CD4-positive, CD25-positive, alpha-beta regulatory T cell (primary cell): Measurements from ENCODE around the gene NME7. TPM values are rescaled to one million over a fixed set of nuclear protein-coding genes. Genes with fewer than 3 reads are reported as not detected.

Experiments
- ATAC-seq, 2 donors: fragments of 150-1000 bp; cut with Tn5 transposase; one replicate each; pipeline ENCODE4 v1.10.0; 2021; ENCODE audit warnings: low read depth in 2 of 2, moderate number of reproducible peaks in 2 of 2, moderate library complexity in 1 of 2
- DNase-seq, 3 donors: peaks; one replicate each; pipeline versions ENCODE4 v3.0.0 to v3.0.0-alpha.2; 2012 to 2022; ENCODE audit warnings: mixed read lengths in 1 of 3
- H3K27ac ChIP-seq: one replicate; pipeline ENCODE4 v1.7.0; 2013; ENCODE audit warnings: mild to moderate bottlenecking, low read length; ENCODE audit not compliant: insufficient read depth, poor library complexity, severe bottlenecking
- H3K27me3 ChIP-seq: one replicate; pipeline ENCODE4 v1.7.0; 2013; ENCODE audit warnings: low read length; ENCODE audit not compliant: control insufficient read depth, insufficient read depth
- H3K36me3 ChIP-seq: one replicate; pipeline ENCODE4 v1.7.0; 2013; ENCODE audit warnings: mild to moderate bottlenecking, low read length, moderate library complexity; ENCODE audit not compliant: control insufficient read depth, insufficient read depth
- H3K4me1 ChIP-seq: 2 replicates; pipeline ENCODE4 v1.7.0; 2013; ENCODE audit warnings: mild to moderate bottlenecking, low read length; ENCODE audit not compliant: insufficient read depth, control insufficient read depth, poor library complexity, severe bottlenecking
- H3K4me3 ChIP-seq: one replicate; pipeline ENCODE4 v1.7.0; 2013; ENCODE audit warnings: low read depth, mild to moderate bottlenecking, low read length, moderate library complexity
- H3K9me3 ChIP-seq, 2 experiments: 1 replicate in 1 of 2; 2 replicates in 1 of 2; pipeline ENCODE4 v1.7.0; 2013; ENCODE audit warnings: low read length in 2 of 2, mild to moderate bottlenecking in 1 of 2, moderate library complexity in 1 of 2; ENCODE audit not compliant: control insufficient read depth in 2 of 2
- H3K27ac Mint-ChIP-seq, 3 donors: one replicate each; pipeline ENCODE4 v1.8.0; 2020 to 2022; ENCODE audit warnings: mild to moderate bottlenecking in 3 of 3, mixed read lengths in 3 of 3, moderate library complexity in 2 of 3
- H3K27me3 Mint-ChIP-seq: one replicate; pipeline ENCODE4 v1.8.0; 2022; ENCODE audit warnings: mild to moderate bottlenecking, mixed read lengths
- H3K36me3 Mint-ChIP-seq: one replicate; pipeline ENCODE4 v1.8.0; 2020; ENCODE audit warnings: mixed read lengths
- H3K4me1 Mint-ChIP-seq, 4 donors: one replicate each; pipeline ENCODE4 v1.8.0; 2020 to 2022; ENCODE audit warnings: mixed read lengths in 4 of 4, mild to moderate bottlenecking in 1 of 4
- H3K4me3 Mint-ChIP-seq, 4 donors: one replicate each; pipeline ENCODE4 v1.8.0; 2020 to 2022; ENCODE audit warnings: mild to moderate bottlenecking in 4 of 4, mixed read lengths in 4 of 4, moderate library complexity in 3 of 4
- H3K9me3 Mint-ChIP-seq, 7 donors: one replicate each; pipeline ENCODE4 v1.8.0; 2020 to 2022; ENCODE audit warnings: mixed read lengths in 7 of 7, mild to moderate bottlenecking in 3 of 7, moderate library complexity in 2 of 7
- polyA plus RNA-seq, 4 donors: library from polyadenylated mRNA; unstranded; fragments of 300-500 nt; fragmentation: Illumina TruSeq; gene quantifications; one replicate each; pipeline ENCODE4 v1.2.3, GENCODE V29; 2021
- total RNA-seq: library from RNA; stranded (reverse); gene quantifications from one replicate; pipeline ENCODE4 v1.2.3, GENCODE V29; 2022

Gene NME7
- total and polyA plus RNA-seq, 5 donors from 2014 or later: 8.3 to 40.2 (median 17.5) TPM

DNA sequence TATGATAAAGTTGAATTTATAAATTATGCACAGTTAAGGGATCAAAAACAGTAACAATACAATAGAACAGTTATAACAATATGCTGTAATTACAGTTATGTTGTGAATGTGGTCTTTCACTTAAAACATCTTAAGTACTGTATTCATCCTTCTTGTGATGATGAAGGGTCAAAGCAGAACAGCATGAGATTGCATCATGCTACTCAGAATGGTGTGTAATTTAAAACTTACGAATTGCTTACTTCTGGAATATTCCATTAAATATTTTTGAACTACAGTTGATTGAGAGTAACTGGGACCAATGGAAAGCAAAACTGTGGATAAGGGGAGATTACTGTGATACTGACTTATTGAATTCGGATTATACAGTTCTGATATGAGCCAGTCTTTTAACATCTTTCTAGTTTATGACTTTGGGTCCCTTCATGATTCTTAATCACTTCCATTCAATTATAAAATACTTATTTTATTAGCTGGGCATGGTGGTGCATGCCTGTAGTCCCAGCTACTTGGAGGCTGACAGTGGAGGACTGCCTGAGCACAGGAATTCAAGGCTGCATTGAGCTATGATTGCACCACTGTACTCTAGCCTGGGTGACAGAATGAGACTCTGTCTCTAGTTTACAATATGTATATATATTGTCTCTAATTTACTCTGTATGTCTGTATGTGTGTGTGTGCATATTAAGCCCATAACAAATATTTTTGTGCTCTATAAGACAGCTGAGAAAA, 217.9 kb downstream of the NME7 start:
- H3K36me3 Mint-ChIP-seq: no peaks in the 10 kb centered on the region
- no peaks in the 10 kb centered on the region for H3K36me3 ChIP-seq
- H3K27me3 ChIP-seq: no peaks in the 10 kb centered on the region
- H3K27ac ChIP-seq: no peak overlapping the region
- H3K4me3 Mint-ChIP-seq: no peak overlapping the region
- H3K9me3 Mint-ChIP-seq: no peaks in the 10 kb centered on the region
- H3K9me3 ChIP-seq: no peaks in the 10 kb centered on the region
- H3K27me3 Mint-ChIP-seq: no peaks in the 10 kb centered on the region
- DNase-seq (no peak), ATAC-seq (no peak)
- no peaks in the 10 kb centered on the region for H3K4me1 ChIP-seq
- no peaks in the 10 kb centered on the region for H3K4me1 Mint-ChIP-seq
- H3K27ac Mint-ChIP-seq: no peak overlapping the region
- H3K4me3 ChIP-seq: no peak overlapping the region

DNA sequence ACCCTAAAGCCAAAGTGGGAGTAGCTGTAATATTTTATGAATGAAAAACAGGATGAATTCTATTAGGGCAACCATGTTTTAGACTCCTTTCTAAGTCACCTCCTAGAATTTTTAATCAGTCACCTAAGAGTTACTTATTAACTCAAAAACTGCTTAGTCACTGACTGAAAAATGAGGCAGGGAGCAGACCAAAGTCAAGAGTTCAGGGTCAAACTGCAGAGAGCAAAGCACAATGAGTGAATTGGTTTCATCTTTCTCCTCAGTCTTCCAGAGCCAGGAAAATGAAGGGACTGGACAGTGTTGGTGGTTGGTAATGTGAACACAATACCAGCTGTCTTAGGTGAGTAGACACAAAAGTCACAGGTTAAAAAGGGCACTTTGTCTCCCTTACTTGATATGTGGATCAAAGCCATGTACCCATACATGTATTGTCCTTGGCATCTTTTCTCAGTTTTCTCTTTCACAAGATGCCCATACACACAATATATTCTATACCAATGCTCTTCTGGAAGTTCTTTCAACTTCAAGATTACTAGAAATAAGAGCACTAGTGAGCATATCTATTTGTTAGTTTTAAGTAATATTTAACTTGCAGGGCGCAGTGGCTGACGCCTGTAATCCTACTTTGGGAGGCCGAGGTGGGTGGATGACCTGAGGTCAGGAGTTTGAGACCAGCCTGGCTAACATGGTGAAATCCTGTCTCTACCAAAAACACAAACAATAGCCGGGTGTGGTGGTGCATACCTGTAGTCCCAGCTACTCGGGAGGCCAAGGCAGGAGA, 218.9 kb downstream of the NME7 start:
- Mint-ChIP-seq H3K27me3 (no peaks in the 10 kb centered on the region), H3K36me3 (no peaks in the 10 kb centered on the region), H3K27ac (peak overlapping the region in 1 of 3 donors; percentile 7), H3K4me3 (no peak overlapping the region), H3K9me3 (no peaks in the 10 kb centered on the region), H3K4me1 (no peaks in the 10 kb centered on the region)
- Histone ChIP-seq H3K27me3 (no peaks in the 10 kb centered on the region), H3K4me1 (no peaks in the 10 kb centered on the region), H3K27ac (no peak overlapping the region), H3K9me3 (no peaks in the 10 kb centered on the region), H3K4me3 (no peak overlapping the region), H3K36me3 (no peaks in the 10 kb centered on the region)
- DNase-seq (no peak), ATAC-seq (no peak)

- H3K9me3 Mint-ChIP-seq: no peaks in the 10 kb centered on the region
- no peak overlapping the region for H3K4me3 Mint-ChIP-seq
- no peaks in the 10 kb centered on the region for H3K36me3 Mint-ChIP-seq
- no peak overlapping the region for H3K27ac ChIP-seq
- DNase-seq (no peak), ATAC-seq (no peak)
- H3K36me3 ChIP-seq: no peaks in the 10 kb centered on the region
- H3K9me3 ChIP-seq: no peaks in the 10 kb centered on the region
- H3K27ac Mint-ChIP-seq: no peak overlapping the region
- H3K27me3 Mint-ChIP-seq: no peaks in the 10 kb centered on the region
- H3K4me3 ChIP-seq: no peak overlapping the region
- no peaks in the 10 kb centered on the region for H3K4me1 Mint-ChIP-seq
- no peaks in the 10 kb centered on the region for H3K27me3 ChIP-seq
- H3K4me1 ChIP-seq: no peaks in the 10 kb centered on the region
Observed at GRCh38 chr1:169146576-169147214, 220.9 kb downstream of the NME7 start.

- DNase-seq: no peak
- no peak overlapping the region for H3K4me3 ChIP-seq
- no peaks in the 10 kb centered on the region for H3K4me1 ChIP-seq
- H3K36me3 Mint-ChIP-seq: no peaks in the 10 kb centered on the region
- ATAC-seq: no peak
- peak overlapping the region in 1 of 4 donors; percentile 1 for H3K4me3 Mint-ChIP-seq
- H3K27me3 ChIP-seq: no peaks in the 10 kb centered on the region
- H3K27ac Mint-ChIP-seq: no peak overlapping the region
- H3K9me3 ChIP-seq: no peaks in the 10 kb centered on the region
- H3K4me1 Mint-ChIP-seq: peaks cover 0 to 2% (median 0%) of the 10 kb centered on the region in 4 donors
- no peaks in the 10 kb centered on the region for H3K27me3 Mint-ChIP-seq
- H3K9me3 Mint-ChIP-seq: no peaks in the 10 kb centered on the region
- H3K36me3 ChIP-seq: no peaks in the 10 kb centered on the region
- no peak overlapping the region for H3K27ac ChIP-seq
Observed at GRCh38 chr1:169144941-169145626, 222.5 kb downstream of the NME7 start.

GRCh38 chr1:169143984-169144383, 223.6 kb downstream of the NME7 start:
- no peak overlapping the region for H3K4me3 ChIP-seq
- no peaks in the 10 kb centered on the region for H3K9me3 ChIP-seq
- Mint-ChIP-seq H3K9me3 (no peaks in the 10 kb centered on the region), H3K4me1 (peaks cover 4 to 7% (median 6%) of the 10 kb centered on the region in 4 donors), H3K27me3 (no peaks in the 10 kb centered on the region), H3K27ac (peak overlapping the region in 1 of 3 donors; percentile 21), H3K36me3 (no peaks in the 10 kb centered on the region), H3K4me3 (no peak overlapping the region)
- ATAC-seq (no peak), DNase-seq (no peak)
- peaks cover 4% of the 10 kb centered on the region for H3K4me1 ChIP-seq
- H3K36me3 ChIP-seq: no peaks in the 10 kb centered on the region
- H3K27me3 ChIP-seq: no peaks in the 10 kb centered on the region
- no peak overlapping the region for H3K27ac ChIP-seq

GRCh38 chr1:169143346-169143745, 224.3 kb downstream of the NME7 start:
- H3K9me3 Mint-ChIP-seq: no peaks in the 10 kb centered on the region
- H3K36me3 ChIP-seq: no peaks in the 10 kb centered on the region
- H3K27me3 ChIP-seq: no peaks in the 10 kb centered on the region
- H3K4me1 Mint-ChIP-seq: peaks cover 5 to 11% (median 7%) of the 10 kb centered on the region in 4 donors
- H3K27me3 Mint-ChIP-seq: no peaks in the 10 kb centered on the region
- no peak overlapping the region for H3K4me3 Mint-ChIP-seq
- ATAC-seq (no peak), DNase-seq (no peak)
- H3K4me1 ChIP-seq: peaks cover 4% of the 10 kb centered on the region
- H3K27ac ChIP-seq: no peak overlapping the region
- no peak overlapping the region for H3K27ac Mint-ChIP-seq
- no peaks in the 10 kb centered on the region for H3K36me3 Mint-ChIP-seq
- no peak overlapping the region for H3K4me3 ChIP-seq
- no peaks in the 10 kb centered on the region for H3K9me3 ChIP-seq

DNA sequence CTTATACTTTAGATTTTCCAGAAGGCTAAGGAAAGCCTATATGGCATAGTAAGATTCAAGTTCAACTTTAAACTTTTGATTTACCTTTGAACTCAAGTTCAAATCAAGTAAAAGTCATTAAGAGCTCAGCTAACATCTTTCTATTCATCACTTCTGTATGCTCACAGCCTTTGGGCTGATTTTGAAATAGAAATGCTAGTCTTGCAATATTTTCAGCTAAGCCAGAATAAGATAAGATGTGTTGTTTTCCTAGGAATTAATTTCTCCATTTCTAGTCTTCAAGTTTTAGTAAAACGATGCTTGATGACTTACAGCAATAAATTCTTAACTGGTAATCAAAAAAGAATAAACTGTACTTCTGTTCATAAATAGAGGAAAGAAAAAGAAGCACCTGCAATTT, 225.5 kb downstream of the NME7 start:
- DNase-seq (no peak), ATAC-seq (no peak)
- Mint-ChIP-seq H3K27ac (no peak overlapping the region), H3K9me3 (no peaks in the 10 kb centered on the region), H3K4me3 (no peak overlapping the region), H3K27me3 (no peaks in the 10 kb centered on the region), H3K36me3 (peaks cover 3% of the 10 kb centered on the region), H3K4me1 (peaks cover 5 to 11% (median 7%) of the 10 kb centered on the region in 4 donors)
- no peaks in the 10 kb centered on the region for H3K36me3 ChIP-seq
- H3K4me1 ChIP-seq: peaks cover 4% of the 10 kb centered on the region
- no peaks in the 10 kb centered on the region for H3K27me3 ChIP-seq
- H3K27ac ChIP-seq: no peak overlapping the region
- no peak overlapping the region for H3K4me3 ChIP-seq
- H3K9me3 ChIP-seq: no peaks in the 10 kb centered on the region
